H7 (cell line): ENCODE results near the gene NDUFS8. TPM values are rescaled to one million over a fixed set of nuclear protein-coding genes. Genes with fewer than 3 reads are reported as not detected.

Source experiments
- DNase-seq: peaks from one replicate; pipeline ENCODE4 v3.0.0; 2012
- H3K27me3 ChIP-seq: 2 replicates; pipeline ENCODE4 v1.6.0; 2011; ENCODE audit warnings: mild to moderate bottlenecking, low read length; ENCODE audit not compliant: control insufficient read depth, insufficient read depth
- H3K36me3 ChIP-seq: replicated peaks from 2 replicates; pipeline ENCODE4 v1.5.1; 2011; ENCODE audit warnings: low read length; ENCODE audit not compliant: control insufficient read depth, insufficient read depth
- H3K4me3 ChIP-seq: 2 replicates; pipeline ENCODE4 v1.5.1; 2011; ENCODE audit warnings: low read depth, mild to moderate bottlenecking, control low read depth, low read length, moderate library complexity; ENCODE audit not compliant: insufficient read depth
- total RNA-seq: library from RNA; depleted of rRNA; stranded (reverse); fragments of >200 nt; shearing (Covaris generic); gene quantifications from 2 replicates; pipeline ENCODE4 v1.2.3, GENCODE V29; 2014

The NDUFS8 gene
- total RNA-seq, 1 experiment from 2014 or later, result 277 TPM

DNA sequence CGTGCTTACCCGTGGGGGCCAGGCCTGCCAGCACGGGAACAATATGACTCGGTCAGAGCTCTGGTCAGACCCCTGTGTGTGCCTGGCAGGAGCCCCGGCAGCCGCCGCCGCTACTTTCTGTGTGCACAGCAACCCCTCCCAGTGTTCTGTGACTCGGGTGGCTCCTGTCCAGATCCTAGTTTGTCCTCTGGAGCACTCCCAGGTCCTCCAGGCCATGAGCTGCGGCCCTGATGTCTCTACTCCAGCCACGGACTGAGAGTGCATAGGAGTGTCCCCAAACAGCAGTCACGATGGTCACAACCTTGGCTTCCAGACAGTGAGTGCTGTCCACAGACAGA is 3.2 kb downstream of the NDUFS8 start:
- DNase-seq, result no peak
- Histone ChIP-seq H3K4me3 (no peak overlapping the region), H3K36me3 (peaks cover 18% of the 10 kb centered on the region), H3K27me3 (no peaks in the 10 kb centered on the region)

DNA sequence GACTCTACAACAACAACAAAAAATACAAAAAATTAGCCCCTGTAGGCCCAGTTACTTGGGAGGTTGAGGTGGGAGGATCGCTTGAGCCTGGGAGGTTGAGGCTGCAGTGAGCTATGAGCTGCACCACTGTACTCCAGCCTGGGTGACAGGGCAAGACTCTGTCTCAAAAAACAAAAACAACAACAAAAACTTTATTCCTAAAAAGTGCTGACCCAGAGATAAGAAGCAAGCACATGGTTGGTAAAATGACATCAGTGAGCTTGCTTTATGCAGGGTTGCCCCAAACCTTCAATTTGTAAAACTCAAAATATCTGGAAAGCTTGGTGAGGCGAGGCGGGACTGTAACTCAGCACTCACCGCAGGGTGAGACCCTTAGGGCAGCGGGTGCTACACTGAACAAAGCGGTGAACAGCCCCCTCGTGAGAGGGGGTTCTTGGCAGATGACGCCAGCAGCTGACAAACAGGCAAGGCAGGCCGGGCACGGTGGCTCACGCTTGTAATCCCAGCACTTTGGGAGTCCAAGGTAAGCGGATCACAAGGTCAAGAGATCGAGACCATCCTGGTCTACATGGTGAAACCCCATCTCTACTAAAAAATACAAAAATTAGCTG is 4.9 kb downstream of the NDUFS8 start:
- DNase-seq, result no peak
- Histone ChIP-seq H3K4me3 (no peak overlapping the region), H3K36me3 (peaks cover 18% of the 10 kb centered on the region), H3K27me3 (no peaks in the 10 kb centered on the region)

DNA sequence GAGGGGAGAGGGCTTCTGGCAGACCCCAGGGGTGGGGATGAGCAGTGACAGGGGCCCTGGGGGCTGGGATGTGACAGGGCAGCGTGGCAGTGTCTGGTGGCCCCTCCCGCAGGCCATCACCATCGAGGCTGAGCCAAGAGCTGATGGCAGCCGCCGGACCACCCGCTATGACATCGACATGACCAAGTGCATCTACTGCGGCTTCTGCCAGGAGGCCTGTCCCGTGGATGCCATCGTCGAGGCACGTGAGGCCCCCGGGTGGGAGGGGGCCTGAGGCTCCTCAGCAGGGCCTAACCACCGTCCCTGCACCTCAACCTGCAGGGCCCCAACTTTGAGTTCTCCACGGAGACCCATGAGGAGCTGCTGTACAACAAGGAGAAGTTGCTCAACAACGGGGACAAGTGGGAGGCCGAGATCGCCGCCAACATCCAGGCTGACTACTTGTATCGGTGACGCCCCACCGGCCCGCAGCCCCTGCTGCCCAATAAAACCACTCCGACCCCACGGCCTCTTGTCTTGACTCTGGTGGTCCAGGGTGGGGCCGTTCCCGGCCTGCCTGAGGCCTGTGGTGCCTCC is 5.7 kb downstream of the NDUFS8 start:
- no peak for DNase-seq
- H3K36me3 ChIP-seq, result peaks cover 18% of the 10 kb centered on the region
- H3K4me3 ChIP-seq, result no peak overlapping the region
- no peaks in the 10 kb centered on the region for H3K27me3 ChIP-seq

DNA sequence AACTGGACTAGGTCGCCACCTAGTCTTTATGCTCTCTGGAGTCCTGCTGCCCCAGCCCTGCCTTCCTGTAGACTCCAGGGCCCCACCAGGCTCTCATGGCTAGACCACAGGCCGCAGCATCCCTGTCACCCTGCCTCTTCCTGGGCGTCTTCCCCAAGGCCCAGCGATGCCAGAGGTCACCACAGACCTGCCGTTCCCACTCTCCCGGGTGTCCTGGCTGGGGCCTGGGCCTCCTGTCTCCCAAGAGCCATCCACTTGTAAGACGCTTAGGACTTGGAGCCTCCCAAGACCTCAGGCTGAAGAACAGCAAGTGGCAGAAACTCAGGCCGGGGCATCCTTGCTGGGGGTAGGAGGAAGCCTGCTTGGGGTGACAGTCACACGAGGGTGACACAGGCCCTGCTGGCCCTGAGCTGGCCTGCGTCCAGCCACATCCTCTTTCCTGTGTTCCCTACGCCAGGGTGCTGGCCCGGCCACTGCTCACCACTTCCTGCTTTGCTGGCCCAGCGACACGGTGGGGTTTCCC is 6.3 kb downstream of the NDUFS8 start:
- DNase-seq, result no peak
- no peaks in the 10 kb centered on the region for H3K27me3 ChIP-seq
- peaks cover 18% of the 10 kb centered on the region for H3K36me3 ChIP-seq
- no peak overlapping the region for H3K4me3 ChIP-seq

DNA sequence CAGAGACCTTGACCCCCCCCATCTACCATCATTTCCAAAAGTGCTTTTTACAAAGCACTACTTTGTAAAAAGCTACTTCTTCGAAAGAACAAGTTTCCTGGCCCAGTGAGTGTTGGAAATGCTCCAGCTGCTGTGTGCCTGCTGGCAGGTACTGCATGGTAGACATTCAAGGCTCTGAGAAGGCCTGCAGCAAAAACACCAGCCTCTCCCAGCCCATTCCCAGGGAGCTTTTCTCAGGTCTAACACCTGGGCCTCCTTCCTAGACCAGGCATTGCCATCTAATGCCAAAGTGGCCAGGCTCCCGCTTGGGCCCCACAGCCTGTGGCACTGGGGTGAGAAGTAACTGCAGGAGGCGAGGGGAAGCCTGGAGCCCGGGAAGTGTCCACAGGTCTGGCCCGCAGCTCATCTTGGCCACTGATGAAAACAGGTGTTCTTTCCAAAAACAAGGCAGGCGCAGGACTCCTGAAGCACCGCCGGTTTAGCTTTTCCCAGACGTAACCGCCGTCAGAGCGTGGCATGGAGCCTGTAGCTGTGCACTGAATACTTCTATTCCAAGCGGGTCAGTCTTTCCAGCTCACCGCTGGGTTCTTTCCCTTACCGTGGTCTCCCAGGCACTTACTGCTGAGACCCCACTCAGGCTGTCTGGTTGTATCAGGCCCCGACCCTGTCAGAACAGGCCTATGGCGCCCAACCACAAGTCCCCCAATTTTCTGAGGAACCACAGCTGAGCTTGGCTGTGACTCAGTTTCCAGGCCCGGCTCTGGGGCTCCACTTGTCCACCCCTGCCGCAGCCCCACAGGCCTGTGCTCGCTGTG is 7.1 kb downstream of the NDUFS8 start:
- no peak for DNase-seq
- H3K36me3 ChIP-seq, result peaks cover 13% of the 10 kb centered on the region
- no peaks in the 10 kb centered on the region for H3K27me3 ChIP-seq
- H3K4me3 ChIP-seq, result no peak overlapping the region

GRCh38 chr11:68038226-68038717 is 7.8 kb downstream of the NDUFS8 start:
- DNase-seq, result peak; percentile 79
- Histone ChIP-seq H3K36me3 (peaks cover 9% of the 10 kb centered on the region), H3K27me3 (no peaks in the 10 kb centered on the region), H3K4me3 (peak overlapping the region; percentile 68)

GRCh38 chr11:68038718-68039525 is 8.4 kb downstream of the NDUFS8 start, which contains the start of gene TCIRG1:
TCIRG1 (plus strand) TSS chr11:68039025; CDS start chr11:68041272, 2,247 bp downstream.
- Histone ChIP-seq H3K27me3 (no peaks in the 10 kb centered on the region), H3K36me3 (peaks cover 4% of the 10 kb centered on the region), H3K4me3 (peak within 1 kb of the TSS; percentile 68)
- DNase-seq, result peak; percentile 98

GRCh38 chr11:68039526-68040086 is 9.1 kb downstream of the NDUFS8 start:
- peak; percentile 84 for DNase-seq
- Histone ChIP-seq H3K4me3 (peak overlapping the region; percentile 68), H3K36me3 (no peaks in the 10 kb centered on the region; the same call in 1 of the 2 replicates), H3K27me3 (no peaks in the 10 kb centered on the region)

DNA sequence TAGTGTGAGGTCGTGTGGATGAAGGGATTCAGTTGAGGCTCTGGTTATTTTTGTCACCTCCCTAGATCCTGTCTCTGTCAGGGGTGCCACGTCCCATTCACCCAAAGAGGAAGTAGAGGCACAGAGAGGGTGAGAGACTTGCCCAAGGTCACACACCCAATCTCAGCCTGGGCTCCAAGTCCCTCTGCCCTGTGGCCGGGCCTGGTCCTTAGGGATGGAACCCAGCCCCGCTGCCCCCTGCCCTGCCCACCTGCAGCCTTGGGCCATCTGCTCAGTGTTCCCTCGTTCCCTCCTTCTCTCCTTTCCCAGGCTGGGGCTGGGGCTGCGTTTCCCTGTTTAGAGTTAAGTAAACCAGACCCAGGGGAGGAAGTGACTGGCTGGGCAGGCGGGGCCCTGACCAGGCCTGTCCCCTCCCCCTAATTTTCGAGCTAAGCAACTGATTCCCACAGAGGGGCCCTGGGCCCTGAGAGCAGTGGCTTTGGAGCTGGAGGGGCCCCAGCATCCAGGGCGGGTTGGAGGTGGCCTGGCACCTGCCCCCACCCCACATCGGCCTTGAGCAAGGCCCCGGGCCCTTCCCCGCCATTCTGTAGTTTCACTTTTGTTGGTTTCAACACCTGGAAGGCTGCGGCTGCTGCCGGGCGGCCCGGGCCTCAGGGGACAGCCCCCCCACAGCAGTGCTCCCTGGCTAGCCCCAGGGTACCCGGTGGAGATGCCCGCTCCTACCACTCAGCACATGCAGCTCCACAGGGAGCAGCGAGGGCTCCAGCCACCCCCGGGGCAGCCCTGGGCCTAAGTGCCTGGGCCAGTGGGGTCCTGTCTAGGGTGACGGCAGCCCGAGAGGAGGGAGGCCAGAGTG is 9.8 kb downstream of the NDUFS8 start:
- peak; percentile 91 for DNase-seq
- Histone ChIP-seq H3K4me3 (no peak overlapping the region), H3K27me3 (no peaks in the 10 kb centered on the region), H3K36me3 (no peaks in the 10 kb centered on the region; the same call in 1 of the 2 replicates)

- H3K27me3 ChIP-seq, result no peaks in the 10 kb centered on the region
- no peak overlapping the region for H3K4me3 ChIP-seq
- H3K36me3 ChIP-seq, result no peaks in the 10 kb centered on the region
- DNase-seq, result peak; percentile 71
These were observed 10.6 kb downstream of the NDUFS8 start for GRCh38 chr11:68040957-68041591.

DNA sequence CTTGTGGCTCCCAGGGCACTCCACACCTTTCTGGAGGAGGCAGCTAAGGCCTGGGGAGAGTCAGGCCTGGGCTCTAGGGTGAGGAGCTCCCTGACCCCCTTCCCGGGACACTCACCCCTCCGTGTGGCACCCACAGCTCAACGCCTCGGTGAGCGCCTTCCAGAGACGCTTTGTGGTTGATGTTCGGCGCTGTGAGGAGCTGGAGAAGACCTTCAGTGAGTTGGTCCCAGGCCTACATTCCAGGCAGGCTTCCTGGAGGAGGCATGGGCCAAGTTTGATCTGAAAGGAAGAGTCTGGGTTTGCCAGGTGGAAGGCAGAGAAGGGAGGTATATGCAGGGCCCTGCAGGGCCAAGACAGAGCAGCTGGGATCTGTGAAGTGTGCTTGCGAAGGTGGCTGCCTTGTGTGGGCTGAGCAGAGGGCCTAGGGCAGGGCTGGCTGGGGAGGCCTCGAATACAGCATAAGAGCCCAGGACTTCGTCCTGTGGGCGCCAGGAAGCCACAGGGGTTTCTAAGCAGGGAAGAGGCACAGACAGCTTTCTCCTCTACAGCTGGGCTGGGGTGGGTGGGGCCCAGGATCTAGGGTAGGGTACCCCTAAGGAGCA is 11.2 kb downstream of the NDUFS8 start:
- Histone ChIP-seq H3K27me3 (no peaks in the 10 kb centered on the region), H3K36me3 (no peaks in the 10 kb centered on the region), H3K4me3 (no peak overlapping the region)
- peak; percentile 71 for DNase-seq

DNA sequence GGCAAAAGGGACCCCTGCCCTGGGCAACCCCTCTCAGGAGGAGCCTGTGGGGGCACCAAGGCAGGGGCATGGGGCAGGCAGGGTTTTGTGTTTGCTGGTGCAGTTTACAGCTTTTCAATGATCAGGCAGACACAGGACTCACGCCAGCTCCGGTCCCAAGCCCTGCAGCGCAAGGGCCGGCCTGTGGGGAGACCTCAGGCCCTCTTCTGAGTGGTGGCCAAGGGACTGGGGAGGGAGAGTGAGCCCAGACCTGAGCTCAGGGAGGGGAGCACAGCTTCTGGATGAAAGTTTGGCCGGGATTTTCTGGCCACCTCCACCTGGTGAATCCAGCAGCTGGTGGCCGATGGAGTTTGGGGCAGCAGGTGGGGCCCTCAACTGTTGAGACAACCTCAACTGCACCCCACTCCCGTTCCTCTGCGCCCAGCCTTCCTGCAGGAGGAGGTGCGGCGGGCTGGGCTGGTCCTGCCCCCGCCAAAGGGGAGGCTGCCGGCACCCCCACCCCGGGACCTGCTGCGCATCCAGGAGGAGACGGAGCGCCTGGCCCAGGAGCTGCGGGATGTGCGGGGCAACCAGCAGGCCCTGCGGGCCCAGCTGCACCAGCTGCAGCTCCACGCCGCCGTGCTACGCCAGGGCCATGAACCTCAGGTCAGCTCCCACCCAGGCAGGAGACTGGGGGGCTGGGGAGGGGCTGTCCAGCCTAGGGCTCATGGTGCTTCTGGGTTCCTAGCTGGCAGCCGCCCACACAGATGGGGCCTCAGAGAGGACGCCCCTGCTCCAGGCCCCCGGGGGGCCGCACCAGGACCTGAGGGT is 11.9 kb downstream of the NDUFS8 start:
- Histone ChIP-seq H3K4me3 (no peak overlapping the region), H3K27me3 (no peaks in the 10 kb centered on the region), H3K36me3 (no peaks in the 10 kb centered on the region)
- peak; percentile 74 for DNase-seq
